ENCODE results near the gene SH2B2. TPM values are rescaled to one million over a fixed set of nuclear protein-coding genes. Genes with fewer than 3 reads are reported as not detected.
"Not testable (repeated sequence)": the region's sequence is repeated elsewhere in the genome, so short reads cannot be mapped to it uniquely, and the experiment has no call there.

Gene SH2B2
- total and polyA plus RNA-seq, 2 experiments from 2014 or later: 13.1 to 17.4 TPM

DNA sequence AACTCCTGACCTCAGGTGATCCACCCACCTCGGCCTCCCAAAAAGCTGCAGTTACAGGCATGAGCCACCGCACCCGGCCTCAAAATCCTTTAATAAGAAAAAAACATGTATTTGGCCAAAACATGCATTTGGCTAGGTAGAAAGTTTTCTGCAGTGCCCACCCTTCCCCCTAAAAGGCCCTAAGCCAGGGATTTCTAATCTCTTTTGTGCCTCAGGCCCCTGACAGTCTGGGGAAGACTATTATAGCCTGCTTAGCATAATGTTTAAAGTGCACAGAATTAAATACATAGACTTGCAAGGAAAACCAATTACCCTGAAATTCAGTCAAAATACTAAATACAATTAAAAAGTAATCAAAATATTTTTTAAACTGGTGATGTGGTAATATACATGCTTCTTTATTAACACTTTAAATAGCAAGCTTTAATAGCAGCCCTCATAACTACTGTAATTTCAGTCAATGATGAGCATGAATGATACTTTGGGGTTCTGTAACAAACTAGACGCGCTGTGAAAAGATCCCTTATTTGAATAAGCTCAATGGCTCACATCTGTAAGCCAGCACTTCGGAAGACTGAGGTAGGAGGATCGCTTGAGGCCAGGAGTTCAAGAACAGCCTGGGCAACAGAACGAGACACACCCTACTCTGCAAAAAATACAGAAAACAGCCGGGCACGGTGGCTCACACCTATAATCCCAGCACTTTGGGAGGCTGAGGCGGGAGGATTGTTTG is 39.7 kb downstream of the SH2B2 start:
- no peaks in the 10 kb centered on the region for H3K36me3 ChIP-seq

DNA sequence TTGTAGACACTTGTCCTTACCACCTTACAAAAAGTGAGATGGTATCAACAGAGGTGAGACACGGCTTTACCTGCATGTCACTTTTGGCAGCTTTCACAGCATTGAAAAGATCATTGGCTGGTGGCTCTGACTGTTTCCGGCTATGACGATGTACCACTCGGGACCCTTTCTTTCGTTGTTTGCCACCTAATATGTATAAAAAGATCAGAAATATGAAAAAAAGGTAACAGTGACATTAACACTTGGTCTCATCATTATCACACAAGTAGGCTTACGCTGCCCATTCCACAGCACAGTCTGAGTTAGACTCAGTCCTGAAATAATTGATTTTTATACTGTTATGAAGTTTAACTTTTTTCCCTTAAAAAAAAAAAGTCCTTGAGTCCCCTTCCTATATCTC is 40.5 kb downstream of the SH2B2 start:
- not testable (repeated sequence) for H3K4me3 ChIP-seq; H3K27me3 ChIP-seq; H3K27ac ChIP-seq; H3K4me1 ChIP-seq (ENCODE audit: low read depth); DNase-seq (ENCODE audit: low read depth in 1 of 2, low spot score in 1 of 2); H3K9me3 ChIP-seq (ENCODE audit: low read depth); H3K36me3 ChIP-seq

More for the DNA sequence above, 39.7 kb downstream of the SH2B2 start:
- H3K9me3 ChIP-seq (ENCODE audit: low read depth): no peaks in the 10 kb centered on the region
- no peak overlapping the region for H3K27ac ChIP-seq
- TF ChIP-seq, protein P1, sequence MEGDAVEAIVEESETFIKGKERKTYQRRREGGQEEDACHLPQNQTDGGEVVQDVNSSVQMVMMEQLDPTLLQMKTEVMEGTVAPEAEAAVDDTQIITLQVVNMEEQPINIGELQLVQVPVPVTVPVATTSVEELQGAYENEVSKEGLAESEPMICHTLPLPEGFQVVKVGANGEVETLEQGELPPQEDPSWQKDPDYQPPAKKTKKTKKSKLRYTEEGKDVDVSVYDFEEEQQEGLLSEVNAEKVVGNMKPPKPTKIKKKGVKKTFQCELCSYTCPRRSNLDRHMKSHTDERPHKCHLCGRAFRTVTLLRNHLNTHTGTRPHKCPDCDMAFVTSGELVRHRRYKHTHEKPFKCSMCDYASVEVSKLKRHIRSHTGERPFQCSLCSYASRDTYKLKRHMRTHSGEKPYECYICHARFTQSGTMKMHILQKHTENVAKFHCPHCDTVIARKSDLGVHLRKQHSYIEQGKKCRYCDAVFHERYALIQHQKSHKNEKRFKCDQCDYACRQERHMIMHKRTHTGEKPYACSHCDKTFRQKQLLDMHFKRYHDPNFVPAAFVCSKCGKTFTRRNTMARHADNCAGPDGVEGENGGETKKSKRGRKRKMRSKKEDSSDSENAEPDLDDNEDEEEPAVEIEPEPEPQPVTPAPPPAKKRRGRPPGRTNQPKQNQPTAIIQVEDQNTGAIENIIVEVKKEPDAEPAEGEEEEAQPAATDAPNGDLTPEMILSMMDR (IDR thresholded peaks at IDR 0.05; ENCODE audit: low read depth, low read length): no peak
- H3K4me1 ChIP-seq (ENCODE audit: low read depth): no peaks in the 10 kb centered on the region
- no peak for DNase-seq (ENCODE audit: low read depth in 1 of 2, low spot score in 1 of 2)
- H3K4me3 ChIP-seq: no peak overlapping the region
- H3K27me3 ChIP-seq: no peaks in the 10 kb centered on the region

DNA sequence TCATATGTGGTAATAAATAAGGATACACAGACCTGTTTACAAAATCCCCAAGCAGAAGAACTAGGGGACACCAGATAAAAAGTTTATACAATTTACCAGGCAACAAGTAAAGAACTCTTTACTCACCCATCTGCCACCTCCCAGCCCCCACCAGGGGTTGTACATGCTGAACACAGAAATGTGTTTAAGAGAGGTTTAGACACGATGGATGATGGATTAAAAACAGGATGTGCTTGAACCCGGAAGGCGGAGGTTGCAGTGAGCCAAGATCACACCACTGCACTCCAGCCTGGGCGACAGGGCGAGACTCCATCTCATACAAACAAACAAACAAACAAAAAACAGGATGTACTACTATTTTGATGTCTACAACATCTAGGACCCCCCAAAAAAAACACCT is 42.2 kb downstream of the SH2B2 start:
- not testable (repeated sequence) for H3K36me3 ChIP-seq; H3K9me3 ChIP-seq (ENCODE audit: low read depth); H3K27me3 ChIP-seq; H3K27ac ChIP-seq; H3K4me3 ChIP-seq; DNase-seq (ENCODE audit: low read depth in 1 of 2, low spot score in 1 of 2); H3K4me1 ChIP-seq (ENCODE audit: low read depth)

DNA sequence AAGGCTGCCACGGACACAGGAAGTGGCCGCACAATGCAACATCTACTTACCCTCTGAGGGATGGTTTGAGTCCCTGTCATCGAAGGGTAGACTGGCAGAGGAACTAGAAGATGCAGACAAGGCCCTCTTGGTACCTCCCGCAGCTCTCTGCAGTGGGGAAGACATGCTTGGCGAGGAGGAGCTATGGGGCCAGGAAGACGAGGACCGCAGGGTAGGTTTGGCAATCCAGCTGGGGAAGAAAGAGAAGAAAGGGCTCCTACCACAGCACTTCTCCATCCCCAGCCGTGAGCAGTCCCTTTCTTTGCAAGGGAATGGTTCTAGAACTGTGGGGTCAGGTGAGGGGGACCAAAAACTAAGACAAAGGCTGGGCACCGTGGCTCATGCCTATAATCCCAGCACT is 42.7 kb downstream of the SH2B2 start:
- not testable (repeated sequence) for H3K36me3 ChIP-seq; H3K9me3 ChIP-seq (ENCODE audit: low read depth); DNase-seq (ENCODE audit: low read depth in 1 of 2, low spot score in 1 of 2); H3K4me3 ChIP-seq; H3K27ac ChIP-seq; H3K4me1 ChIP-seq (ENCODE audit: low read depth); H3K27me3 ChIP-seq

DNA sequence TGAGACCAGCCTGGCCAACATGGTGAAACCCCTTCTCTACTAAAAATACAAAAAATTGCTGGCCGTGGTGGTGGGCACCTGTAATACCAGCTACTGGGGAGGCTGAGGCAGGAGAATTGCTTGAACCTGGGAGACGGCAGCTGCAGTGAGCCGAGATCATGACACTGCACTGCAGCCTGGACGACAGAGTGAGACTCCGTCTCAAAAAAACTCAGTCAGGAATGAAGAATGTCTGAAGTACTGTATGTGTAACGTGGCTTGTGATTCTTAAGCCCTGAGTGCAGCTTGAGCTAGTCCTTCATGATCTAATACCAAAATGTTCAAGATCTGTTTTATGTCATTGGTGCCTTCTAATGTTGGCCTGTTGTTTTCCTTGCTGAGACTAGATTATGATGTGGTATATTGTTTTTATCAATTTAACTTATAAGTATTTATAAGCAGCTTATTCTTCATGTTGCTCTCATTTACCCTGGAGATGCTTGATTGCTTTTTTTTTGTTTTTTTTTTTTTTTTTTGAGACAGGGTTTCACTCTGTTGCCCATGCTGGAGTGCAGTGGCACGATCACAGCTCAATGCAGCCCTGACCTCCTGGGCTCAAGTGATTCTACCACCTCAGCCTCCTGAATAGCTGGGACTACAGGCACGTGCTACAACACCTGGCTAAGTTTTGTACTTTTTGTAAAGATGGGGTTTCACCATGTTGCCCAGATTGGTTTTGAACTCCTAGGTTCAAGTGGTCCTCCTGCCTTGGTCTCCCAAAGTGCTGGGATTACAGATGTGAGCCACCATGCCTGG is 44.2 kb downstream of the SH2B2 start:
- H3K27me3 ChIP-seq; H3K4me1 ChIP-seq (ENCODE audit: low read depth); H3K9me3 ChIP-seq (ENCODE audit: low read depth); DNase-seq (ENCODE audit: low read depth in 1 of 2, low spot score in 1 of 2); H3K4me3 ChIP-seq; H3K36me3 ChIP-seq; H3K27ac ChIP-seq: not testable (repeated sequence)

DNA sequence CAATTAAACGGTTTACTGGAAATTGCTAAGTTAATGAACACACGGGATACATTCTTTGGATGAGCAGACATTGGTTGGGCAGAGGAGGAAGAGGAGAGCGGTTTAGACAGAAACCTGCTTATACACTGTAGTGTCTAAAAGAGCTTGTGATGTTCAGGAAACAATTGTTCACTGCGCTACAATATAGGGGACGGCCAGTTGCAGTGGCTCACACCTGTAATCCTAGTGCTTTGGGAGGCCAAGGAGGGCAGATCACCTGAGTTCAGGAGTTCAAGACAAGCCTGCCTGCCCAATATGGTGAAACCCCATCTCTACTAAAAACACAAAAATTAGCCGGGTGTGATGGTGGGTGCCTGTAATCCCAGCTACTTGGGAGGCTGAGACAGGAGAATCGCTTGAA is 48.9 kb downstream of the SH2B2 start:
- not testable (repeated sequence) for H3K4me3 ChIP-seq; H3K9me3 ChIP-seq (ENCODE audit: low read depth); DNase-seq (ENCODE audit: low read depth in 1 of 2, low spot score in 1 of 2)

DNA sequence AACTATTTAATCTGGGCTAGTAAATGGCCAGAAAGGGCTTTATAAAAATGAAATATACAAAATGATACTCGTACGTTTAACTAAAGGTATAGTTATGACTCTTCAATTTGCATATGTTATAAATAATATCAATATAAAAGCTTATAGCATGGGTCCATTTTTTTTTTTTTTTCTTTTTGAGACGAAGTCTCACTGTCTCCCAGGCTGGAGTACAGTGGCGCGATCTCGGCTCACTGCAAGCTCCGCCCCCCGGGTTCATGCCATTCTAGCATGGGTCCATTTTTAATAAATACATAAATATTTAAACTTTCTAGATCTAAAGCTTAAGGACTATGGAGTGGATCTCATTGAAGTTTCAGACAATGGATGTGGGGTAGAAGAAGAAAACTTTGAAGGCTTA is 50.3 kb downstream of the SH2B2 start:
- not testable (repeated sequence) for H3K4me1 ChIP-seq (ENCODE audit: low read depth); H3K4me3 ChIP-seq; H3K9me3 ChIP-seq (ENCODE audit: low read depth); H3K27me3 ChIP-seq; DNase-seq (ENCODE audit: low read depth in 1 of 2, low spot score in 1 of 2); H3K36me3 ChIP-seq; H3K27ac ChIP-seq

More for the DNA sequence above, 48.9 kb downstream of the SH2B2 start:
- H3K4me1 ChIP-seq (ENCODE audit: low read depth); H3K27ac ChIP-seq; H3K36me3 ChIP-seq; H3K27me3 ChIP-seq: not testable (repeated sequence)

DNA sequence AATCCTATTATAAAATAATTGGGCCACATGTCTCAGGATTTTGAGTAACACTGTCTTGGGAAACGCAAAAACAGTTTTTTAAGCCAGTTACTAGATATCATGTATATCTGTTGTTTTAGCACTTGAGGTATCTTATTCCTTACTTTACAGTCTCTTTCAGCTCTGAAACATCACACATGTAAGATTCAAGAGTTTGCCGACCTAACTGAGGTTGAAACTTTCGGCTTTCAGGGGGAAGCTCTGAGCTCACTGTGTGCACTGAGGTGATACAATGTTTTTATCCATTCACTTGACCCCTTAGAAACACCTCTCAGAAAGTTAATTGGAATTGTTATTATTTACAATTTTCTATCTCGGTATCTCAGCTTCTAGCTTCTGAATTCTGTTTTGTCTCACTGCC is 50.8 kb downstream of the SH2B2 start:
- H3K4me1 ChIP-seq (ENCODE audit: low read depth); H3K27ac ChIP-seq; DNase-seq (ENCODE audit: low read depth in 1 of 2, low spot score in 1 of 2); H3K27me3 ChIP-seq; H3K9me3 ChIP-seq (ENCODE audit: low read depth); H3K36me3 ChIP-seq; H3K4me3 ChIP-seq: not testable (repeated sequence)

DNA sequence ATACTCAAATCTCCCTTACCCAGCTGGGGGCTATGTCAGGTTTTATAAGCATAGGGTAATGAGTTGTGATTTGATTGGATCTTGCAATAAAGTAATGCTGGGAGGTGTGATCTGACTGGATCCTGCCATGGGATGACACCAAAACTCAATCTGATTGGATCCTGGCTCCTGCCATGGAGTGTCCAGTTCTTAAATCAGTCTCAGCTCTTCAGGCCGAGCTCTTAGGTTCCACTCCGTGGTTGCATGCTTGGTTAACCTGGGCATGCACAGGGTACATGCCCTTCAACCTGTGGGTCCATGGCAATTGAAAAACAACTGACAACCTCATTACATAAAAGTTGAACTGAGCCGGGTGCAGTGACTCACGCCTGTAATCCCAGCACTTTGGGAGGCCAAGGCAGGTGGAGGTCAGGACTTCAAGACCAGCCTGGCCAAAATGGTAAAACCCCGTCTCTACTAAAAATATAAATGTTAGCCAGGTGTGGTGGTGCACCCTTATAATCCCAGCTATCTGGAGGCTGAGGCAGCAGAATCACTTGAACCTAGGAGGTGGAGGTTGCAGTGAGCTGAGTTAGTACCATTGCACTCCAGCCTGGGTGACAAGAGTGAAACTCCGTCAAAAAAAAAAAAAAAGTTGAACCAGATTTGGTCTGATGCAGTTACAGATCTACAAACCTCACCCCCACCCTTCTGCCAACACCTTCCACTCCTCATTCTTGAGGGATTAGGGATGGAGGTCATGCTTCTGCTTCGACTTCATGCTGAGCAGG is 54.1 kb downstream of the SH2B2 start:
- DNase-seq (ENCODE audit: low read depth in 1 of 2, low spot score in 1 of 2); H3K27me3 ChIP-seq; H3K9me3 ChIP-seq (ENCODE audit: low read depth); H3K4me1 ChIP-seq (ENCODE audit: low read depth); H3K36me3 ChIP-seq; H3K27ac ChIP-seq; H3K4me3 ChIP-seq: not testable (repeated sequence)

DNA sequence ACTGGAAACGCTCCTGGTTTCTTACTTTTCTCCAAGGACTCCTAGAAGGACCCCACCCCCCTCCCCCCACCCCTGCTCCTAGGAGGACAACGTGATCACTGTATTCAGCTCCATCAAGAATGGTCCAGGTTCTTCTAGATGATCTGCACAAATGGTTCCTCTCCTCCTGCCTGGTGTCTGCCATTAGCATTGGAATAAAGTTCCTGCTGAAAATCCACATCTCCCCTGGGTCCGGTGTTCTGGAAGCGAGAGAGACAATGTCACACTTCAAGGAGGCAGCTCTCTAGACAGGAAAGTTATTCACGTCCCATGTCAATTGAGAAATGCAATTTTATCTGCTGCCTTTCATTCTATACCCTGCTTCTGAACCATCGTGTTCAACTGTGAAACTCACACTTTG is 60.3 kb downstream of the SH2B2 start:
- not testable (repeated sequence) for H3K27me3 ChIP-seq; H3K4me3 ChIP-seq; H3K36me3 ChIP-seq; H3K27ac ChIP-seq; DNase-seq (ENCODE audit: low read depth in 1 of 2, low spot score in 1 of 2); H3K4me1 ChIP-seq (ENCODE audit: low read depth); H3K9me3 ChIP-seq (ENCODE audit: low read depth)

DNA sequence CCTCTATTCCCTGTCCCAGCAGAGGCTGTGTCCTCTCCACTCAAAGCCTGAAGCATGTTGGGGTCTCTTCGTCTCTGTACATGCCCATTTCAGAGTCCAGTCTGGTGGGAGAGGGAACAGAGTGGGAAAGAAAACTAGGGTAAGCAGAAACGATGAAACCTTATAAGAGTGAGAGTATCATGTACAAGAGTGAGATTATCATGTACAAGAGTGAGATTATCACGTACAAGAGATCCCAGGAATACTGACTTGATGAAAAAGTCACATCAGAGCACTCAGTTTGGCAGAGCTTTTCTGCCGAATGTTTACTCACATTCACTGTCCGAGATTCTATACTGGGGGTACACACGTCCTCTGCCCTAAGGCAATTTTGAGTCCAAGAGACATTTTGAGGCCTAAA is 69.7 kb downstream of the SH2B2 start, which contains the start of gene SPDYE6:
SPDYE6 (minus strand) TSS at position 101 of the 400 bp plus-strand sequence. CDS start 421 bp downstream, outside the sequence.
- not testable (repeated sequence) for DNase-seq (ENCODE audit: low read depth in 1 of 2, low spot score in 1 of 2); H3K27me3 ChIP-seq

More for the DNA sequence above, 69.7 kb downstream of the SH2B2 start, which contains the start of gene SPDYE6:
- not testable (repeated sequence) for H3K4me3 ChIP-seq; H3K4me1 ChIP-seq (ENCODE audit: low read depth); H3K27ac ChIP-seq; H3K36me3 ChIP-seq; H3K9me3 ChIP-seq (ENCODE audit: low read depth)
